ENCODE measurements around the gene CNNM2.
A peak's percentile ranks its signal among the peaks of the same experiment; 100 is the strongest.
"Not testable (repeated sequence)": the region's sequence is repeated elsewhere in the genome, so short reads cannot be mapped to it uniquely, and the experiment has no call there.

Gene CNNM2

DNA sequence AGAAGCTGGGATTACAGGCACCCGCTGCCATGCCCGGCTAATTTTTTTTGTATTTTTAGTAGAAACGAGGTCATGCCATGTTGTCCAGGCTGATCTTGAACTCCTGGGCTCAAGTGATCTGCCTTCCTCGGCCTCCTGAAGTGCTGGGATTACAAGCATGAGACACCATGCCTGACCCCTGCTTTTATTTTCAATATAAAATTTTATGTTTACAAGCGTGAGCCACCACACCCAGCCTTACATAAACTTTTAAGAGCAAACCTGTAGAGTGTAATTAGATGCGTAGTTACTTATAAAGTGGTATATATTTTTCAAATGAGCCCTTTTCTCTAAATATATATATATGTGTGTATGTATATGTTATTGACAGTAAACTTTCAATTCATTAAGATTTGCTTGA is 8.7 kb downstream of the CNNM2 start:
- DNase-seq (ENCODE audit: low spot score) = no peak

DNA sequence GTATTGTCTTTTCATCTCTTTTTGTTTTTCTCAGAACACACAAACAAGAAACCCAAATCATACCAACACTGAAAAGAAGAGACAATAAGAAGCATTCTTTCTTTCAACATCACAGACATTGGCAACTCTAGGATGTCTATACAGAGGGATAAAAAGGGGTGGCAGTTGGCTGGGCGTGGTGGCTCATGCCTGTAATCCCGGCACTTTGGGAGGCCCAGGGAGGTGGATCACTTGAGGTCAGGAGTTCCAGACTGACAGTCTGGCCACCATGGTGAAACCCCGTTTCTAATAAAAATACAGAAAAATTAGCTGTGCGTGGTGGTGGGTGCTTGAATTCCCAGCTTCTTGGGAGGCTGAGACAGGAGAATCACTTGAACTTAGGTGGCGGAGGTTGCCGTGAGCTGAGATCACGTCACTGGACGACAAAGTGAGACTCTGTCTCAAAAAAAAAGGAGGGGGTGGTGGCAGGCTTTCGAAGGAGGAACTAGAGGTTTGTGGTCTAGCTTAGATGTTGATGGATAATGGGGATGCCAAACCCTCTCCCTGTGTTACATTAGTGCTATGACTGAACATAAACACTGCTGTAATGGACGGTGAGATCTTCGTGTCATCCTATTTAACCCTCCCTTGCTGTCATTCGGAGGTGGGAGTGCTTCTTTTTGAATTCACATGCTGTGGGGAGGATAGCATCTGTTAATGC is 9.4 kb downstream of the CNNM2 start:
- DNase-seq (ENCODE audit: low spot score) = no peak

DNA sequence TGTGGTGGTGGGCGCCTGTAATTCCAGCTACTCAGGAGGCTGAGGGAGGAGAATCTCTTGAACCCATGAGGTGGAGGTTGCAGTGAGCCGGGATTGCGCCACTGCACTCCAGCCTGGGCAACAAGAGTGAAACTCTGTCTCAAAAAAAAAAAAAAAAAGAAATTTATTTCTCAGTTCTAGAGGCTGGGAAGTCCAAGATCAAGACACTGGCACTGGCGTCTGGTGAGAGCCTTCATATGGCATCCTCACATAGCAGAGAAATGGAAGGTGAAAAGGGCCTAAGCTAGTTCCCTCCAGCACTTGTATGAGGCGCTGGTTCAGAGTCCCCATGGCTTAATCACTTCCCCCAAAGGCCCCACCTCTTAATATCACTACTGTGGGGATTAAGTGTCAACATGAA is 10.3 kb downstream of the CNNM2 start:
- DNase-seq (ENCODE audit: low spot score) = not testable (repeated sequence)

DNA sequence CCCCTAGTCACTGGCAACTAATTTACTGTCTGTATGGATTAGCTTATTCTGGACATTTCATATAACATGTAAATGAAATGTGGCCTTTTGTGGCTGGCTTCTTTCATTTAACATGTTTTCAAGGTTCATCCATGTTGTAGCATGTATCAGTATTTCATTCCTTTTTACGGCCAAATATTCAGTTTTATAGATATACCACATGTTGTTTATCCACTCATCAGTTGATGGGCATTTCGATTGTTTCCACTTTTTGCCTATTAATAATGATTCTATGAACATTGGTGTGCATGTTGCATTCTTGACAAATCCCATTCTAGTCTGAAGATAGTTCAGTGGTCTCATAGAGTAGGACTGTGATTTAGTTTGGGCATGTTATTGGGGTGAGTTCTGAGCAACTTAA is 12.6 kb downstream of the CNNM2 start:
- DNase-seq (ENCODE audit: low spot score) = no peak

DNA sequence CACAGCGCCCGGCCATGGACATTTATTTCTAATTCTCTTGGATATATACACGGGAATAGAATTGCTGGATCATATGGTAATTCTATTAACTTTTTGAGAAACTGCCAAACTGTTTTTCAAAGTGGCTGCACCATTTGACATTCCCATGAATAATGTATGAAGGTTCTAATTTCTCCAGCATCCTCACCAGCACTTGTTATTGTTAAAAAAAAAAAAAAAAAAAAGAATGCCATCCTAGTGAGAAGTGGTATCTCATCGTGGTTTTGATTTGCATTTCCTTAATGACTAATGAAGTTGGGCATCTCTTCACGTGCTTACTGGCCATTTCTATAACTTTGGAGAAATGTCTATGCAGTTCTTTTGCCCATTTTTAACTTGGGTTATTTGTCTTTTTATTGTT is 13.5 kb downstream of the CNNM2 start:
- no peak for DNase-seq (ENCODE audit: low spot score)

DNA sequence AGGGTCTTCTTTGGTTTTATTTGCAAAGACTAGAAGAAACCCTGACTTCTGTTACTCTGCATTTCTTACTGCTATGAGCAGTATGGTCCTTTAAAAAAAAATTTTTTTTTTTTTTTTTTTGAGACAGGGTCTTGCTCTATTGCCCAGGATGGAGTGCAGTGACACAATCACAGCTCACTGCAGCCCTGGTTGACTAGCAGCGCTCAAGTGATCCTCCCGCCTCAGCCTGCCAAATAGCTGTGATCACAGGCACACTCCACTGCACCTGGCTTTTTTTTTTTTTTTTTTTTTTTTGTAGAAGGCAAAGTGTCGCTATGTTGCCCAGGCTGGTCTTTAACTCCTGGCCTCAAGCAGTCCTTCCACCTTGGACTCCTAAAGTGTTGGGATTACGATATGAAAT is 17.4 kb downstream of the CNNM2 start:
- DNase-seq (ENCODE audit: low spot score) = no peak

DNA sequence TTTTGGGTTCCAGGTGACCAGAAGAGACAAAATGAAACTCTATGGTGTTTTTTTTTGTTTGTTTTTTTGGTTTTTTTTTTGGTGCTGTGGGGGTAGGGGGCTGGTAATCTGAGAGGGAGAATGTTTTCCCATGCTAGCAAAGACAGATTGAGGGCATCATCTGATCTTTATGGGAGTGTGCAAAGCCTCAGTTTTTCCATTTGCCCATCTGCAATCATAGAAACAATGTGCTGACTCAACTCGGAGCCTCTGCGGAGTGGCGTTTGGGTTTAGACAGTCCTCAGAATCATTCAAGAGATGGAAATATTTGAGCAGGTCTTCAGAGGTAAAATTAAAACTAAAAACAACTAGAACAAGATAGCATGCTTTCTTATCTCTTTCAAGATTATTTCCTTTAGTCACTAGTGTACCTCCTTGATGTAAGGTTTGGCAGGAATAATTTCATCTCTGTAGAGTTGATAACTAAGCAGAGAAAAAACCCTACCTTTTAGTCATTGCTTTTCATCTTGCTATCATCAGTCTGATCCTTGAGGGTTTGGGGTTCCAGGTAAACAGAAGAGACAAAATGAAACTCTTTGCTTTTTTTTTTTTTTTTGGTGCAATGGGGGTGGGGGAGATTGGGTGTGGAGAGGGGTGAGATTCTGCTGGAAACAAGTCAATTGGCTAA is 18.0 kb downstream of the CNNM2 start:
- no peak for DNase-seq (ENCODE audit: low spot score)

DNA sequence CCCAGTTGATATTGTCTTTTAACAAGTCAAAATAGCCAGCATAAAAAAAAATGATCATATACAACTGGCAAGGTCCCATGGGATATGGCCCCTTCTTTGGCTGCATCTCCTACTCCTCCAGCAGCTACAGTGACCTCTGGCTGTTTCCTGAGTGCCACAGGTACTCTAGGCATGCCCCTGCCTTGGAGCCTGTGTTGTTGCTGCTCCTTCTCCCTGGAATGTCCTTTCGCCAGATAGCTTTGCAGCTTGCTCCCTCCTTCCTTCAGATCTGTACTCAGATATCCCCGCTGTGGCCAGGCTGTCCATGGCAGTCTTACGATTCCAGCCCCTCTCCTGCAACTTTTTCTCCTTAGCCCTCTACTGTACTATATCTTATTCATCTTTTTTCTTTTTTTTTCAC is 23.3 kb downstream of the CNNM2 start:
- DNase-seq (ENCODE audit: low spot score) = no peak

DNA sequence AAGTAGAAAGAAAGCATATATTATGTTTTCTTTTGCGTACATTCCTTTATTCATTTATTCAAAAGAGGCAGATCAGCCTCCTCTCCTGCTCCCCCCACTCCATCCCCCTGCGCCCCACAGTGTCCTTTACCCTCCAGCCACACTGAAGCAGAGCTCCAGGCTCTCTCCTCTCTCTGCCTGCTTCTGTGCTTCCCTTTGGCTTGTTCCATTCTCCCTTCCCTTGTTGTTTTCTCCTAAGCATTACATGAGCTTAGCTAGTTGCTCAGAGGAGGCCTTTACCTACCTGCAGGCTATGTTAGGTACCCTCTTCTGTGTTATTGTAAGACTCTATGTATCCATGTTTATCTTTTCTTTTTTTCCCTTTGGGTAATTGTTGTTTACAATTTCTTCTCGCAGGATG is 27.4 kb downstream of the CNNM2 start:
- no peak for DNase-seq (ENCODE audit: low spot score)

DNA sequence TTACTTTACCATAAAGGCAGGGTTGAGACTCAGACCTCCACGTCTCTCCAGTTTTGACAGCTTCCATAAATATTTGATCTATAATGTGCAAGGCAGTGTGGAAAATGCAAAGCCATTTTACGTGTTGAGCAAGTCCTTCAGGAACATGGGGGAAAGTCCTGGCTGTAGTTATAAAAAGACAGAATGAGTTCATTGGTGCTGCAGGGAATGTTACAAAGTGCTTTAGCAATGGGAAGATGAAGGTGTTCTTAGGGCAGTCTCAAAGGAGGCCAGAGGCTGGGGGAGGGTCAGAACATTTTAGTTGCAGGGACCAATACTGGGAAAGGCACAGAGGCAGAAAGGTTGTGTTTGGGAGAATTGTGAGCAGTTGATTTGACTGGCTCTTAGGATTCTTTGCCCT is 27.9 kb downstream of the CNNM2 start:
- no peak for DNase-seq (ENCODE audit: low spot score)

DNA sequence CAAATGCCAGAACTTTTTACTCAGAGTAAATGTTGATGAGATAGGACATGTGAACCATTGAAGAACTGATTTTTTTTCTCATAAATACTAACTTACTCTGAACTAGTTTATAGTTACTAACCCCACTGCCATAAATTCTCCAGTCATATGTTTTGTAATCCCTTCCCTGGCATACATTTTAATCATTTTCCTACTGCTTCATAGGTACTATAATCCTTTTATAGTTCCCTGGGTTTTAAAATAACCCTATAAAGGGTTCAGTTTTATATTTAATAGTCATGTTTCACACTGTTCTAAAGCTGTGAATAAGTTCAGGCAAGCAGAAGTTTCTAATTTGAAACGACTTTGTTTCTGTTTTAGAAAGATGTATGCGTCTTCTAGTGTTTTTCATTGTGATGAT is 28.9 kb downstream of the CNNM2 start:
- DNase-seq (ENCODE audit: low spot score) = no peak

DNA sequence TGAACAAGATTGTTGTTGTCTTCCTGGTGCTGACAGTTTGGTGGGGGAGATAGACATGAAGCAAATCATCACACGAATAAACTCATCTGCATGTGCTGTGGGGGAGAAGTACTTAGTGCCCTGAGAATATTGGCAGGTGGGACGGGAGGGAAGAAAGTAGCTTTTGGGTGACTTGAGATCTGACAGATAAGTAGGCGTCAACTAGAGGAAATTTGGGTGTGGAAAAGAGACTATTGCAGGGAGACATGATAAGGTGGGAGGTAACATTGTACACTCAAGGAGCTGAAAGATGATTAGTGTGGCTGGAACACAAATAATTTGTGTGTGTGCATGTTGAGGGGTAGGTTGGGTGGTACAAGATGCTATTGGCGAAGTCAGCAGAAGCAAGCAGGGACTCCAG is 30.1 kb downstream of the CNNM2 start:
- DNase-seq (ENCODE audit: low spot score) = peak; percentile 62

DNA sequence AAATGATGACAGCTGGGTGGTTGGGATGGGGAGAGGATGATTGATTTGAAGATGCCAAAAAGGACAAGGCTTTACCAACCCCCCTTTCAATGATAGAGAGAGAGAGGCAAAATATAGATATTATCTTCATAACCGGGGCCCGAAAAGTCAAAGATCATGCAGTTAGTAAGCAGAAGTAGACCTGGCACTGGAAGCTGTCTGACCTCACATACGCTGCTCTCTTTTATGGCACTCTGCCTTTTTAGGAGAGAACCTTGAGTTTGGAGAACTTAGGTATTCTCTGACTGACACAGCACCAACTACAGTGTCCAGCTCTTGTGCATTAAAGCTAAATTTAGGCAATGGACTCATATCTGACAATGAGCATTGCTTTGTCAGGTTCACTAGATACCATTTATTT is 30.7 kb downstream of the CNNM2 start:
- DNase-seq (ENCODE audit: low spot score) = no peak

DNA sequence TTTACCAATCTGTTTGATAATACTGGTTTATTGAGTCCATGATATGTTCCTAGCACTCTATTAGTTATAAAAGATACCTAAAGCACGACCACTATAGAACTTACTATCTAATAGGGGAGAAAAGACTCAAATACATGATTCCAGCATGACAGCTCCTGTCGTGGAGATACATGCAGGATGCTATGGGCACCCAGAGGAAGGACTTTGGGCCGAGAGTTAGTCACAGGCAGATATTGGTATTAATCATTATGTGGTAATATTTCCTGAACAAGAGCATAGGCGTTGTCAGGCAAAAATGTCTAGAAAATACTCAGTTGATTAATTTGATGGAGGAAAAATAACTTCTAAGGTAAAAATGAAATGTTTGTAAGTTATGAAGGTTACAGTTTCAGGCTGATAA is 31.8 kb downstream of the CNNM2 start:
- no peak for DNase-seq (ENCODE audit: low spot score)

DNA sequence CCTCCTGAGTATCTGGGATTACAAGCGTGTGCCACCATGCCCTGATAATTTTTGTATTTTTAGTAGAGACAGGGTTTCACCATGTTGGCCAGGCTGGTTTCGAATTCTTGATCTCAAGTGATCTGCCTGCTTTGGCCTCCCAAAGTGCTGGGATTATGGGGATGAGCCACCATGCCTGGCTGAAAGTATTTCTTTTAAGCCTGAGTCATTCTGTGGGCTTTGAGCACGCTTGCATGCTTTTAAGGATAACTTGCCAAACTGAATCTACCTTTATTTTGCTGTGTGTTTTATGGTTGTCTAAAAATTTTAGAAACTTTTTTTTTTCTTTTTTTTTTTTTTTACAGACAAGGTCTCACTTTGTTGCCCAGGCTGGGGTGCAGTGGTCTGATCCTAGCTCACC is 33.2 kb downstream of the CNNM2 start:
- DNase-seq (ENCODE audit: low spot score) = no peak

DNA sequence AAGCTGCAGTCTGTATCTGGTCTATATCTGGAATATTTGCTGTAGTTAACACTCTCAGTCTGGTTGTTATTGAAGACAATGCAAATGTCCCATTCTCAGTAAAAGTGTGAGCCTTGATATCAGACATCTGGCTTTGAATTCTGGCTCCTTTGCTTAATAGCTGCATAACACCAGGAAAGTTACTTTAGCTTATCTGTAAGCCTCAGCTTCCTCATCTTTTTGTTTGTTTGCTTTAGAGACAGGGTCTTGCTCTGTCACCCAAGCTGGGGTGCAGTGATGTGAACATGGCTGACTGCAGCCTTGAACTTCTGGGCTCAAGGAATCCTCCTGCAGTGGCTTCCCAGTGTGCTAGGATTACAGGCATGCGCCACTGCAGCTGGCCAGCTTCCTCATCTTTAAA is 41.3 kb downstream of the CNNM2 start:
- no peak for DNase-seq (ENCODE audit: low spot score)

DNA sequence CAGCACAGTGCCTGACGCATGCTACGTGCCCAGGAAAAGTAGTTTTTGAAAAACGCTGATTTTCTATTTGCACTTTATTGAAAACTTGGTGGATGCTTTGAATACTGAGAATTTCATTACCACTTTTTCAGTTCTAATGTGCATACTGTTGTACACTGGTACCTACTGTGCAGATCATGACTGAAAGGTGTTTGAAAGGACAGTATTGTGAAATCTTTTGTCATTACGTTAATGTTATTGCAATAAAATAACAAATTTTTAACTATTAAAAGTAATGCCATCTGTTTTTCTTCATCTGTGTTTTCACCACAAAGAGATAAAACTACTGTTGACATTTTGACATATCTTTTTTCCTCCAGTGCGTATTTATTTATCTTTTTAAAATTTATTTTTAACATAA is 42.1 kb downstream of the CNNM2 start:
- DNase-seq (ENCODE audit: low spot score) = no peak

DNA sequence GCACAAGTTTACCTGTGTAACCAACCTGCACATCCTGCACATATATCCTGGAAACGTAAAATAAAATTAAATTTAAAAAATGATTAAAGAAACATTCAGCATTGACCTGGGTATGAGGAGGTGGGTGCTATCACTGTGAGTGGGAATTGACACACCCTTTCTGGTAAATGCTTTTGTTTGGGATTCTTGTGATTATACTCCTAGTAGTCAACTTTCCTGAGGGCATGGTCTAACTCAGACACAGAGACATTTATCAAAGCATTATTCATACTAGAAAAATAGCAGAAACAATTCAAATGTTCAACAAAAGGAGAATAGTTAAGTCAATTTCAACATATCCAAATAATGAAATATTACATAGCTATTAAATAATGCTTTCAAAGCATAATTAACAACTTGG is 44.2 kb downstream of the CNNM2 start:
- no peak for DNase-seq (ENCODE audit: low spot score)

DNA sequence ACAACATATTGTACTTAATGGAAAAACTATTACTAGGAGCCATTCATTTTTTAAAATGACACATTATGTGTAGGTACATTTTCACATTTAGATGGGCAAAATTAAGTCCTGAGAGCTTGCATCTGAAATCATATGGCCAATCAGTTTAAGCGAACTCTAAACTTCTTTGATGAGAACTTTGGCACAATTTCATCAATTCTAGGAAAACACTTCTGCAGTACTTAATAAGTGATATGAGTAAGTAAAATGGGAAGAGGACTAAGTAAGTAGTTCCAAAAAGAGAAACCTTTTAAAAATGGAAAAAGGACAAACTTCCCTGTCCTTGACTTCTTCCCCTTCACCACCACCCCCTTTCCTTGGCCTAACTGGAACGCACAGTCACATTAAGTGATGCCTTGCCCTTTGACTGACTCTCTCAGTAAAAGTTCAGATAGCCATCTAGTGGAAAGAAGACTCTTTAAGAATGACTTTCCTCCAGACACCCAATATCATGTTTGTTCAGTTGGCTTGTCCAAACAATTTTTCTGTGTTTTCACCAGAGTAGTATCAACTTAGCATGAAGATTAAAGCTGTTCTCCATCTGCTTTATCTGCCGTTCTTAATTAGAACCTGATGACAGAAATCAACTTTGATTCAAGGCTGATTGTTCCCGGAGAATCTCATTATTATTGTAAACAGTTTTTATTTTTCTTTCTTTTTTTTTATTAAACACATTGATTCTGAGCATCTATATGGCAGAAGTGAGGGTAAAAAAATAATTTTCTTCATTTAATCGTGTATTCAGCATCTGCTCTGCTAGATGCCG is 45.1 kb downstream of the CNNM2 start:
- DNase-seq (ENCODE audit: low spot score) = peak; percentile 66

DNA sequence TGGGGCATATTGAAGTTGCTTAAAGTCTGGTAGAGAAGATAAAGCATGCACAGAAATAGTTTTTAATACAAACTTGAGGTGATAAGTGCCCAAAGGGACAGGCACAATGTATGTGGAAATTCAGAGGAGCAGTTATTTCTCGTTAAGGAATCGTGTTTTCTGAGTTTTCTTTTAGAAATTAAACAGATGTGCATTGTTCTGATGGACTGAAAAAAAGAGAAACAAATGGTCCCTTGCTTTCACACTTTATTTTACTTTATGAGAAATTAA is 45.6 kb downstream of the CNNM2 start:
- peak; percentile 54 for DNase-seq (ENCODE audit: low spot score)

DNA sequence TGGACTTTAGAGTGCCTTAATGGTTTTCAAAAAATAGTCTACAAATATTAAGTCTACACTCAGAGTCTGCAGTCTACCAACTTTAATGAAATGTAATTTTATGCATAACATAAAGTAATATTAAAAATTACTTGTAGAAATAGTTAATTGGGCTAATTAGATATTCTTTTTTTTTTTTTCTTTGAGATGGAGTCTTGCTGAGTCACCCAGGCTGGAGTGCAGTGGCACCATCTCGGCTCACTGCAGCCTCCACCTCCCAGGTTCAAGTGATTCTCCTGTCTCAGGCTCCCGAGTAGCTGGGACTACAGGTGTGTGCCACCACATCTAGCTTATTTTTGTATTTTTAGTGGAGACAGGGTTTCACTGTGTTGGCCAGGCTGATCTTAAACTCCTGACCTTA is 46.0 kb downstream of the CNNM2 start:
- not testable (repeated sequence) for DNase-seq (ENCODE audit: low spot score)

DNA sequence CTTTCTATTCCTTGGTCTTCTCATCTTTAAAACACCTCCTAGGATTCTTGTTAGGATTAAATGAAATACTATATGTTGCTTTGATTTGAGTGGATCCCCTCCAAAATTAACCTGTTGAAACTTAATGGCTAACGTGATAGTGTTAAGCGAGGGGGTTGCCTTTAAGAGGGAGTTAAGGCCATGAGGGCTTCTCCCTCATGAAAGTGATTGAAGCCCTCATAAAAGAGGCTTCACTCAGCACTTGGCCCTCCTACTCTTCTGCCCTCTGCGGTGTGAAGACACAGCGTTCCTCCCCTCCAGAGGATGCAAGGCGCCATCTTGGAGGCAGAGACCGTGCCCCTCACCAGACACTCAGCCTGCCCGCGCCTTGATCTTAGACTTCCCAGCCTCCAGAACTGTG is 46.6 kb downstream of the CNNM2 start:
- DNase-seq (ENCODE audit: low spot score) = no peak

DNA sequence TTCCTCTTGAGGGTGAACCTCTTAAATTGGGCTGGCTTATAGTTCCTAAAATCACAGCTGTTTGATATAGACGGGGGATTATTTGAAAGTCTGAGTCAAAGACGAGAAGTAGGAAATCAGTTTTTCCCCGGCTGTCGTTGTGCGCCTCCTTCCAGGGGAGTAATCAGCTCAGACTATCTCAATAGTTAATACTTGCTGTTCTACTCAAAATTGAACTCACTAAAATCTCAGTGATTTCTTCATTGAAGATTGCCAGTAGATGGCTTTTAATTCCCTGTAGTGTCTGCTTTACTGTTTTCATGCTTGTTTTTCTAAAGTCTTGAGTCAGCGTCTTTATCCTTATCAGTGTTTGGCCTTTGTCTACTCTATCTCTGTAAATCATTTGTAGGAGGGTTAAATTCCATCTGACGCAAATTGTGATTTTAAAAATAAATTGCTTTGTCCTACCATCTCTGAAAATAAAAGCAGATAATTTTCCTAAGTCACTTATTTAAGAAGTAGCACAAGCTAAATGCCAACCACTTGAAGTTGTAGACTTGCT is 47.3 kb downstream of the CNNM2 start:
- DNase-seq (ENCODE audit: low spot score) = no peak

Measured in hematopoietic multipotent progenitor cell treated with erythropoietin and hydrocortisone succinate and interleukin-3 and kit ligand, for 17 days (in vitro differentiated cells).